T-helper 9 cell (primary cell): ENCODE measurements around the gene UBE2L6.
"Not testable (repeated sequence)": the region's sequence is repeated elsewhere in the genome, so short reads cannot be mapped to it uniquely, and the experiment has no call there.

Experiments
- DNase-seq: peaks from one replicate; pipeline ENCODE4 v3.0.0-alpha.2; 2020

UBE2L6 gene

GRCh38 chr11:57566005-57566904 lies 1.2 kb downstream of the UBE2L6 start:
- DNase-seq, result no peak

DNA sequence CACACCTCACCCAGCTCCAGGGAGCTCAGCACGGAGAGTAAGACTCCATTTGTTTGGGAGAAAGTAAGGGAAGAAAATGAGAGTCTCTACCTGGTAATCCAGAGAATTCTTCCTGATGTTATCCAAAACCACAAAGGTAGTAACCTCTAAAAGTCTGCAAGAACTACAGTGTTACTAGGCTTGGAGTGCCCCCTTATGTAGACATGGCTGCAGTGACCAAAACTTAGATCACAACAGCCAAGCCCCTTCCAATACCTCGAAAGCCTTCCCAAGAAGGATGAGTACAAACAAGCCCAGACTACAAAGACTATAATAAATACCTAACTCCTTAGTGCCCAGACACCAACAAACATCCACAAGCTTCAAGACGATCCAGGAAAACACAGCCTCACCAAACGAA lies 4.9 kb downstream of the UBE2L6 start:
- DNase-seq, result no peak

- DNase-seq, result no peak
Observed at GRCh38 chr11:57560146-57560545, 7.3 kb downstream of the UBE2L6 start.

DNA sequence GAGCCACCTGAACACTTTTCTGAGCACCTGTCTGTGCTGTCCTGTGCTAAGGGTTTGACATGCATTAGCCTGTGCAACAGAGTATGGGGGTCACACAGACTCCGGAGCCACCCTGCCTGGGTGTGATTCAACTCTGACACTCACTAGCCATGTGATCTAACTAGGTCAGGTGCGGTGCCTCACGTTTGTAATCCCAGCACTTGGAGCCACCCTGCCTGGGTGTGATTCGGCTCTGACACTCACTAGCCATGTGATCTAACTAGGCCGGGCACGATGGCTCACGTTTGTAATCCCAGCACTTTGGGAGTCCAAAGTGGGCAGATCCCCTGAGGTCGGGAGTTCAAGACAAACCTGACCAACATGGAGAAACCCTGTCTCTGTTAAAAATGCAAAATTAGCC lies 11.4 kb downstream of the UBE2L6 start:
- no peak for DNase-seq

- DNase-seq, result no peak
Observed at GRCh38 chr11:57555393-57555792, 12.1 kb downstream of the UBE2L6 start.

- no peak for DNase-seq
Observed at GRCh38 chr11:57552479-57552878, 15.0 kb downstream of the UBE2L6 start.

- no peak for DNase-seq
Observed at GRCh38 chr11:57551941-57552340, 15.5 kb downstream of the UBE2L6 start.

- DNase-seq, result no peak
Observed at GRCh38 chr11:57549983-57550382, 17.5 kb downstream of the UBE2L6 start.

DNA sequence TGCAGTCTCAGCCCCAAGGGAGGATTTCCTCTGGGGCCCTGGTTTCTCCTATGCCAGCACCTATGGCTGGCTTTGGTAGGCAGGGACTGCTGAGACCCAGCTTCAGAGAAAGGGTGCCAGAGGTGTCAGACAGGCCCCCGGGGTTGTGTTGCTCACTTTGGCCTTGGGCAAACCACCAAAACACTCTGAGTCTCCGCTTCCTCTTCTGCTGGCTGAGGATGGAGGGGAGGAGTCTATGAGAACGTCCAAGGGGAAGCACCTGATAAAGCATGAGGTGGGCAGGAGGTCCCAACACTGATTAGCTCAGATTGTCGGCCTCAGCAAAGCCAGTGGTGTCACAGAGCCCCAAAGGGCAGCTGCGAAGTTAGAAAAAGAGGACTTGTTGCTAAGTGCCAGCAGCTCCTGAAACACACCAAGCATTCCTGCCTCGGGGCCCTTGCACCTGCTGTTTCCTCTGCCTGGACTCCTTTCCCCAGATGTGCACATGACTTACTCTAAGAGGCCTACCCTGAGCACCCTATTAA lies 19.6 kb downstream of the UBE2L6 start:
- no peak for DNase-seq

GRCh38 chr11:57546869-57547475 lies 20.5 kb downstream of the UBE2L6 start:
- no peak for DNase-seq

DNA sequence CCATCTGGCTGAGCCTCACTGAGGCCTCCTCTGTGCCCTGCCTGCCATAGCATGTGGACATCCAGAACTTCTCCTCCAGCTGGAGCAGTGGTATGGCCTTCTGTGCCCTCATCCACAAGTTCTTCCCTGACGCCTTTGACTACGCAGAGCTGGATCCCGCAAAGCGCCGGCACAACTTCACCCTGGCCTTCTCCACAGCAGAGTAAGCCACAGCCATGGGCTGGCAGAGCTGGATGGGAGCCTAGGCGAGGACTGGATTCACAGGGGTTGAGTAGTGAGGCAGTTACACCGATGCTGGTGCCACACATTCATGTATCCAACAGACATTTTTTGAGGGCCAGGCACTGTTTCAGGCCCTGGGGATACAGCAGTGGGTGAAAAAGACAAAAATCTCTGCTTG lies 21.0 kb downstream of the UBE2L6 start:
- DNase-seq, result no peak

DNA sequence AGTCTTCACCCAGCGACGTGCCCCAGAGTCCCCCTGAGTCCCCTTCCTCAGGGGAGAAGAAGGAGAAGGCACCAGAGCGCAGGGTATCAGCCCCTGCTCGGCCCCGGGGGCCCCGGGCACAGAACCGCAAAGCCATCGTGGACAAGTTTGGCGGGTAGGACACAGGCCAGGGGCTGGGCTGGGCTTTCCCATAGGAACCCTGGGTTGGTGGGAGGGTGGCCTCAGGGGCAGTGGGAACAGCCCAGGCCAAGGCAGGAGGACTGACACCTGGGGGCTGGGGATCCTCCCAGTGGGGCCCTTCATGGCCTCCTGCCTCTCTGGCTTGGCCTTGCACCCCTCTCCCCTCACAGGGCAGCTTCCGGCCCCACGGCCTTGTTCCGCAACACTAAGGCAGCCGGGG lies 21.6 kb downstream of the UBE2L6 start:
- DNase-seq, result no peak

- DNase-seq, result no peak
Observed at GRCh38 chr11:57544566-57544965, 22.9 kb downstream of the UBE2L6 start.

GRCh38 chr11:57543593-57543992 lies 23.9 kb downstream of the UBE2L6 start:
- no peak for DNase-seq

GRCh38 chr11:57542582-57542981 lies 24.9 kb downstream of the UBE2L6 start:
- no peak for DNase-seq

DNA sequence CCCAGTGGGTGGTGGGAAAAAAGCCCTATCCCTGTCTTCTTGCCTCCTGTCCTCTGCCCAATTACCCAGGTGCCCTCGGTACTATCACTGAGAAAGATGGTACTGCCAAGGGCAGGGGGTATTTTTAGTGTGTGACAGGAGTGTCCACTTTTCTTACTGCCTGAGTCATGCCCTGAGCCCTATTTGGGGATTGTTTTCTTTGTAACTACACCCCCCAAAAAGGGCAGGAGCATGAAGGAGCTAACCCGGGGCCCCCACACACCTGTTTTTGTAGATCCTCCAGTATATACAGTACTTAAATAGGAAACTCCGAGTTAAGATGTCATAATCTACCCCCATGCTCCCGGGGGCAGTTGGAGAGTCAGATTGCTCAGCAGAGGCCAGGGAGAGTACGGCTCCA lies 26.3 kb downstream of the UBE2L6 start:
- DNase-seq, result no peak

GRCh38 chr11:57539342-57539741 lies 28.1 kb downstream of the UBE2L6 start:
- no peak for DNase-seq

DNA sequence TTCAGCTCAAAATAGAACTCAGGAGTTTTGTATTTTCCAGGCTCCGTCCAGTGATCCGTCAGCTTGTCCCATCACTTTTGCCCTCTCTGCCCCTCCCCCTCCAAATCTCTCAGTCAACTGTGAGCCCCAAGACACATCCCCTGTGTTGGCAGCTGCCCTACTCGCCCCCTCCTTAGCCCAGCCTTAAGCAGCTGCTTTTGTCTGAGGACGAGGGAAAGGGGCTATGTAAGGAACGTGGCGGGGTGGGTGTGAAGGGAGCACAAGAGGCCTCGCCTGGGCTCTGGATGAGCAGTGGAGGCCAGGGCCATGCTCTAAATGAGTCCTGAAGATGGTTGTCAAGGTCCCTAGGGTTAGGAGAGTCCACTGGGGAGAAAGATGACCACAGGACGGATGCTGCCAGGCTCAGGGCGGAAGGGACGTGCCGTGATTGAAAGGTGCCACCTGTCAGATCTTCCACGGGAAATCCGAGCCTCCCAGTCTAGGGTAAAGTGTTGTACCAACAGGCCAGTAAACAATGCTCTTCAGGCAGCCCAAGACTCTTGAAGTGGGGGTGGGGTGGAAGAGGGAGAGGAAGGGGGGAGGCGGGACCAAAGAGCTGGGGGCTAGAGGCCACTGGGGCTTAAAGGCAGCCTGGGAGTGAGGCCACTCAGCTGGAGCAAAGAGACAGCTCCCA lies 30.4 kb downstream of the UBE2L6 start, which contains the start of gene SMTNL1:
TSS of gene SMTNL1 (plus strand) at position 649 of the 673 bp plus-strand sequence. CDS start 5,048 bp downstream, outside the sequence.
- DNase-seq, result no peak

- not testable (repeated sequence) for DNase-seq
Observed at GRCh38 chr11:57534449-57534848, 33.0 kb downstream of the UBE2L6 start.

DNA sequence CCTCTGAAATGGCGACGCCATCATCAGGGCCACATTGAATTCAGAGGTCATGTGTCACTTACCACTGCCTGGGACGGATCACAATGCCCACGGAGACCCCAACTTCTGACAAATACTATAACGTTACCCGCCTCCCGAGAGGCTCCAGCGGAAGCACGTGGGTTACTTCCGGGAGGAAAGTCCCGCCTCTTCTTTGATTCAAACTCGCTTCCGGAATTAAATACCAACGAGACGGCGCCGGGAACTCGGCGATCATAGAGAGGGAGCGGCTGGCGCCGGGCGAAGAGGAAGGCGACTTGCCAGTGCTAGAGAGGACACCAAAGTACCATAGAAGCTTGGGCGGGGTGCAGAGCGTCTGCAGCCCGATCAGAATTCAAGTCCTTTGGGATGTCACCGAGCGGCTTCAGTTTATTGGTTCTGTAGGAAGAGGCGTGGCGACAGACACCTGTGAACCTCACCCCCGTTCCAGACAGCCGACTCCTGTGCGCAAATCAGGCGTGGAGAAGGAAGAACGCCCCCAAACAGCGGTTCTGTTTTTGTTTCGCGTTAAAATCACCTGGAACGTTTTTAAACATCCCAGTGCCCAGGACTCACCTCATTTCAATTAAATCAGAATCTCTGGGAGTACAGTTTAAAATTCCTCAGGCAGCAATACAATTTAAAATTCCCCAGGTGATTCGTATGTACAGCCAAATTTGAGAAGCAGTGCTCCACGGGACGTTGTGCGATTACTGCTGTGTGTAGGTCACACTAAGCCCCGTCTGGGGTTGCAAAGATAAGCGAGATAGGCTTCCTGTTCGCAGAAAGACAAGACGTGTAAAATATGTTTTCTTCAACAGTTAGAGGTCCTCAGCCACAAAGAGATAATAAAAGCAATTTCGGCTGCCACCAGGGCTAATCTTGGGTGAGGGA lies 36.6 kb downstream of the UBE2L6 start, which contains the start of gene TIMM10:
TSS of gene TIMM10 (minus strand) at position 159 of the 912 bp plus-strand sequence. CDS start 565 bp downstream, outside the sequence.
- peak; percentile 79 for DNase-seq

- DNase-seq, result no peak
Observed at GRCh38 chr11:57530215-57530595, 37.3 kb downstream of the UBE2L6 start.

- no peak for DNase-seq
Observed at GRCh38 chr11:57529012-57529411, 38.5 kb downstream of the UBE2L6 start.
